ENCODE results near the gene ADGRL4.

- TF ChIP-seq CTCF (IDR thresholded peaks at IDR 0.05 in 4 of 5, conservative IDR thresholded peaks at IDR 0.05 in 1 of 5) = no peak
- no peak for TF ChIP-seq POLR2A (IDR thresholded peaks at IDR 0.05)
Measured at GRCh38 chr1:78987042-78987441, 19.5 kb downstream of the ADGRL4 start.
